HG03097 (cell line): ENCODE results near the gene RPL22.

Experiments used
- ATAC-seq: cut with Tn5 transposase; IDR thresholded peaks from one replicate; pipeline ENCODE4 v1.9.1; 2021; ENCODE audit not compliant: unreplicated experiment, low FRiP score

Gene RPL22

GRCh38 chr1:6205849-6206519 is 6.6 kb upstream of the RPL22 start, which contains the start of gene RNF207:
Gene RNF207 (plus strand): TSS chr1:6206119. CDS start chr1:6206536, 417 bp downstream.
- peak; percentile 57 for ATAC-seq

DNA sequence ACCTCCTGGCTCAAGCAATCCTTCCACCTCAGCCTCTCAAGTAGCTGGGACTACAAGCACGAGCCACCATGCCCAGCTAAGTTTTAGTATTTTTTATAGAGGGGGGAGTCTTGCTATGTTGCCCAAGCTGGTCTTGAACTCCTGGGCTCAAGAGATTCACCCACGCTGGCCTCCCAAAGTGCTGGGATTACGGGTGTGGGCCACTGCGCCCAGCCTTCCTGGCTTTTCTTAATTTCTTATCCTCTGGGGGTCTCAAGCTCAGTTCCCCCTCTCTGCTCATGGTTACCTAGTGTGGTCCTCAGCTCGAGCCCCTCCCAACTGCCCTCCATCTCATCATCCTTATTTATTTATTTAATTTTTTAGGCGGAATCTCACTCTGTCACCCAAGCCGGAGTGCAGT is 2.9 kb upstream of the RPL22 start:
- ATAC-seq, result no peak

DNA sequence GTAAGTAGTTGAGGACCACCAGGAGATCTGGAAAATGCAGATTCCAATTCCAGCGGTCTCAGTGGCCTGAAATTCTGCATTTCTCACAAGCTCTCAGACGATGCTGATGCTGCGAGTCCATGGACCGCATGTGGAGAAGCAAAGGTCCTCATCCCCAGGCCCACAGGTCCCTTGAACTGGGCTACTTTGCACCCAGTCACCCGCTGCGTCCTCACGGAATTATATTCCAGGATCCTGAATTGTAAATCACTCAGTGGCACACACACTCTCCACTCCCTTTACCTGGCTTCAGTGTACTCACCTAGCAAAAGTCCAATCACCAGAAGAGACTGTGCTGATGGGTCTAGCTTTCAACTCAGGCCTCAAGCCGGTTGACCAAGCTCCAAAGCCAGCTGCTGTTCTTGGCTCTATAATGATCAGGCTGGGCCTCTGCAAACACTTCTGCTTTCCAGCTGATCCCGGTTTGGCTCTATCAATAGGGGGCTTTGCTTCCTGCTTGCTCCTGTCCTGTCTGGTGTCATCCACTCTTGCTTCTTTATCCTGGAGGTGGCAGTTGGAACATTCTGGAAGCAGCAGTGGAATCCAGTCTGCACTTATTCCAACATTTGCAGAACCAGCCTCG is 904 bp upstream of the RPL22 start:
- ATAC-seq, result no peak

DNA sequence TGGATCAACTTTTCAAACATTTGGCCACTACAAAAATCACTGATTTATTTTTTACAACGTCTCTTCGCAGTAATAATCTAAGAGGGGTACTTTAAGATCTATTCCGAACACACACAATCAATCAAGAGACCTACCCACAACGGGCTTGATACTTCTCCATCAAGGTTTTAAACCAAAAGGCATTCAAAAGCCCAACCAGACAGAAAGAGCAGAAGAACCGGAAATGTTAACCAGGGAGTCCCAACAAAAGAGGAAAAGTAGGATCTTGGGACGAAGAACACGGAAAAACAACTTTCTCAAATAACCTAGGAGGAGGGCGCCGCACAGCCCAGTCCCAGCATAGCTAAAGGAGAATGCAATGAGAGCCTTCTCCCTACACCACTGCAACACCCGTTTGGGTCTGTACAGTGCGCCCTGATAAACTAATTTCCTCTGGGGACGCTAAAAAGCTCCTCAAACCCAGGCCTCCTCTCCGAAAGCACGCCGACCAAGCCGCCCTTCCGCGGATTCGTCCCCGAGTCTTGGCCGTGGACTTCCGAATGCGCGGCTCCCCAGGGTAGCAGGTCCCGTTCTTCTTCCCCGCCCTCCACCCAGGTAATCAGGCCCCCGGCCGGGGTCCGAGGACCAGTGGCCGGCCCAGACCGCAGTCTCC is 623 bp downstream of the RPL22 start:
- peak; percentile 24 for ATAC-seq

- ATAC-seq, result no peak
Measured at GRCh38 chr1:6197746-6198427, 1.5 kb downstream of the RPL22 start.

- ATAC-seq, result no peak
Measured at GRCh38 chr1:6191968-6192367, 7.4 kb downstream of the RPL22 start.

DNA sequence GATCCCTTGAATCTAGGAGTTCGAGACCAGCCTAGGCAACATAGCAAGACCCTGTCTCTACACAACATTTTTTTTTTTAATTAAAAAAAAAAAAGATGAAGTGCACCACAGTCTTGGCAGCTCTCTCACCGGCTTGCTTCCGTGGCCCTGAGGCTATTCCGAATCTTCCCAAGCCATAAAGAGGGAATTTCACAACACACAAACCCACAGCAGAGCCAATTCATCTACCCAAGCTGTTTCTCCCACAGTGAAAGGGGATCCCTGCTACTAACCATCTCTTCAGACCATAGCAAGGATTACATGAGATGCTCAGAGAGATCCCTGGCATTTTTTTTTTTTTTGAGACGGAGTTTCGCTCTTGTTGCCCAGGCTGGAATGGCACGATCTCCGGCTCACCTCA is 10.9 kb downstream of the RPL22 start:
- no peak for ATAC-seq

DNA sequence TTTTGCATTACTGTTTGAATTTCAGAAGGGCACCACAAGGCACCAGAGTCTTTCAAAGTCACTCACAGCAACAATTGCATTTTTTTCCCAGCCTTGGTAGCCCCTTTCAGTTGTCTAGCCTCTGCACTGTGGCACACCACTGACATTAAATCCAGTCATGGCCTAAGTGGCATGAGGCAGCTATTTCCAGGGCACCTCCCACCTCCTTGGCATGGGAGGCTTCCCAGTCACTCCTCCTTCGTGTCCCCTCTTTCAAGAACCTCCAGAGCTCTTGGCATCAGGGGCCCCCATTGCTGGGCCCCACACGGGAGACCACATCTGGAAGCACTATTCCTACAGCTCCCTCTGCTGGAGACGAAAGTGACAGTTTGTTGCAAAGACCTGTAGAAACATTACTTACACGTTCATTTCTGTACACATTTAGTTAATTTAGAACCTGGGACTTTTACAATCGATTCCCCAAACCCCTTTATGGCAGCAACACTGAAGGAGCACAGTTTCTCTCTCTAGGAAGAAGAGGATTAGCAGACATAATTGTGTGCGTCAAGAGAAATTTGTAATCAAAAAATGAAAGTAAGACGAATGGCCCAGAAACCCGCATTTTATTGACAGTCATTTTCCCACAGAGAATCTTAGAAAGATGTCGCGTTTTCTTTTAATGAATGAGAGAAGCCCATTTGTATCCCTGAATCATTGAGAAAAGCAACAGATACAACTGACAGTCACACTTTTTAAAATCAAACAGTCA is 13.6 kb downstream of the RPL22 start:
- no peak for ATAC-seq

GRCh38 chr1:6185151-6185550 is 14.2 kb downstream of the RPL22 start:
- no peak for ATAC-seq

GRCh38 chr1:6184083-6184783 is 15.2 kb downstream of the RPL22 start:
- ATAC-seq, result no peak

- no peak for ATAC-seq
Measured at GRCh38 chr1:6183520-6183989, 15.8 kb downstream of the RPL22 start.

DNA sequence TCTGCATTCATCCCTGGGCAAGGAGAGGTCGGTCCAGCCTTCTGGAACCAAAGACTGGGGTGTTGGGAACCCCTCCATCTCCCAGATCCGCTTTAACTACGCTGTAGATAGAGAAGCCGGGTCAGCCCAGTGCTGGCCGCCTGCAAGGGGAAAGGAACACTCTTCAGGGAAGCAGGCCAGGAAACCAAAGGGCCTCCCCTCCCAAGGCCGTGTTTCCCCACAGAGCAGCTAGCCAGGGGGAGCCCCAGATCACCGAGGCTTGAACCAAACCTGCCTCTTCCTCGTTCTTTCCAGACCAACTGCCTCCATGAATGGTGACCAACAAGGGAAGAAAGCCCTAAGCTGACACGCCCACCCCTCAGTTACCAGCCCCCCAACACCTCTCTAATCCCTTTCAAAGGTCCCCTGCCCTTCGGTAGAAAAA is 18.0 kb downstream of the RPL22 start:
- ATAC-seq, result no peak

DNA sequence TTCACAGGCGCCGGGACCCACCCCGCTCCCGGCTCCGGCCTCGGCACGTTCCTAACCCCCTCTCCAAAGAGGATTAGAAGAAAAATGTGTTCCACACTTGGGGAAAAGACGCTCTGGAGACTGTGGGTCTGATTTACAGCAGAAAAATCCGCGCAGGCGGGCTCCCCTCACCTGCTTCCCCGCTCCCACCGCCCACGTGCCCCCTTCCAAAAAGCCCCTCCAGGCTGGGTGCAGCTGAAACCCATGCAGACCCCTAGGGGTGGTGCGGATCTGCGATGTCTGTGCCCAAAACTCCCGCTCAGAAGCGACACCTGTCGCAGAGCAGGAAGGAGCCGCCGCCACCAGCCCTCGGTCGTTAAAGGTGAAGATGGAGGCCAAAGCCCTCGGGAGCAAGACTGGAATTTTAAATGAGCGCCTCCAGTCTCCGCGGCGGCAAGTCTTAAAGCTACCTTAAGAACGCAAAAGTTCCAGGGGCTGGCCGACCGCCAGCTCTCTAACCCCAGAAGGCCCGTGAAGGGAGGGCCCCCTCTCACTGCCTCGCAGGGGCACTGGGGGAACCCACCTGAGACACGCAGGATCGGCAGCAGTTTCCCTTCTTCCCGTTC is 18.6 kb downstream of the RPL22 start:
- ATAC-seq, result no peak

DNA sequence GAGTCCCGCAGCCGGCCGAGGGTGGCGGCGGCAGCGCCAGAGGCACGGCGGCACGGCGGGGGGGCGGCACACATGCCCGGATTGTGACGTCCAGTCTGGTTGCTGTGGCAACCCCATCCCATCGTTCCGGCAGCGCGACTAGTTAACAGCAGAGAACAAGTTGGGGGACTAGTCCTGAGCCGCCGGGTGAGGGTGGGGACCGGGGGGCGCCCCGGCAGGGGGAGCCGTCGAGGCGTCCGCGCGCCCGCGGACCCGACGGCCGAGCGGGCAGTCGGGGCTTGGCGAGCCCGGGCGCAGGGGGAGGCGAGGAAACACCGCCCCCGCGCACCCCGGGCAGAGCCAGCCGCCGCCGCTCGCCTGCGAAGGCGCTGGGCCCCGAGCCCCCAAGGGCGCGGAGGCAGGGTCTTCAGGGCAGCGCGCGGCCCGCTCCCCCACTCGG is 19.1 kb downstream of the RPL22 start, which contains the start of gene CHD5:
TSS of gene CHD5 (minus strand) at position 54 of the 439 bp plus-strand sequence. CDS start 298 bp downstream, outside the sequence.
- ATAC-seq, result no peak

DNA sequence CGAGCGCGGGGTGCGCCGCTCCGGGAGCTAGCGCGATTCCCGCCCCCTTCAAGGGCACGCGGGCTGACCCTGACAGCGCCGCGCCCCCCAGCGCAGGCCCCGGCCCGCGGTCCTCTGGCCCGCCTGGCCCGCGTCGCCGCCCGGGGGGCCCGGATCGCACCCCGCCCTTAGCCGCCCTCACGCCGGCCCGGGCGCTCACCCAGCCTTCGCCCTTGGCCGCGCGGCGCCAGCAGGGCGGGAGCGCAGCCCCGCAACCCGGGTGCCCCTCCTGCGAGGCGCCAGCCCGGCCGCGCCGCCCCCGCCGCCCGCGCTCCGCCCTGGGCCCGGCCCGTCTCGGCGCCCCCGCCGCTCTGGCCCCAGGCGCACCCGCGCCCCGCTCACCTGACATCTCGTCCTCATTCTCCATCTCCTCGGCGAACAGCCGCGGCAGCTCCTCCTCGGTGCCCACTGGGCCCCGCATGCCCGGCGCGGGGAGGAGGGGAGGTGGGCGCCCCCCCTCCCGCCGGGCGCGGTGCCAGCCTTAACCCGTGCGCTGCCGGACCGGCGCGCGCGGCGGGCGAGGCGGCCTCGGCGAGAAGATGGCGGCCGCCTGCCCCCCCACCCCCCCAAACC is 19.7 kb downstream of the RPL22 start:
- no peak for ATAC-seq

GRCh38 chr1:6178751-6179563 is 20.4 kb downstream of the RPL22 start:
- no peak for ATAC-seq

- ATAC-seq, result no peak
Measured at GRCh38 chr1:6177681-6178380, 21.6 kb downstream of the RPL22 start.
